Activated naive CD4-positive, alpha-beta T cell treated with anti-CD3 and anti-CD28 coated beads, Interleukin-2, amount 50 U/mL, for 72 hours (primary cell): Measurements from ENCODE around the gene BCAS3. TPM values are rescaled to one million over a fixed set of nuclear protein-coding genes. Genes with fewer than 3 reads are reported as not detected.
"Not testable (repeated sequence)": the region's sequence is repeated elsewhere in the genome, so short reads cannot be mapped to it uniquely, and the experiment has no call there.

Experiments used
- ATAC-seq, 2 donors: fragments of 150-1000 bp; cut with Tn5 transposase; 2 replicates each; pipeline ENCODE4 v1.10.0; 2021; ENCODE audit warnings: mild to moderate bottlenecking in 2 of 2, moderate library complexity in 2 of 2
- DNase-seq, 2 donors: peaks; one replicate each; pipeline ENCODE4 v3.0.0; 2021 to 2022; ENCODE audit warnings: low spot score in 2 of 2
- H3K27ac Mint-ChIP-seq, 2 donors: one replicate each; pipeline ENCODE4 v1.8.0; 2022; ENCODE audit warnings: mild to moderate bottlenecking in 2 of 2, mixed read lengths in 2 of 2
- H3K36me3 Mint-ChIP-seq, 2 donors: one replicate each; pipeline ENCODE4 v1.8.0; 2022; ENCODE audit warnings: mixed read lengths in 2 of 2
- H3K9me3 Mint-ChIP-seq, 2 donors: one replicate each; pipeline ENCODE4 v1.8.0; 2022; ENCODE audit warnings: mixed read lengths in 2 of 2
- total RNA-seq, 2 donors: library from RNA; stranded (reverse); gene quantifications; one replicate each; pipeline ENCODE4 v1.2.3, GENCODE V29; 2022

Gene BCAS3
- total RNA-seq, 2 donors from 2014 or later: 10.5 to 24.4 TPM

GRCh38 chr17:60752873-60753577 is 75.4 kb downstream of the BCAS3 start:
- Mint-ChIP-seq H3K27ac (no peak overlapping the region), H3K36me3 (no peaks in the 10 kb centered on the region), H3K9me3 (no peaks in the 10 kb centered on the region)
- DNase-seq: no peak
- ATAC-seq: no peak

DNA sequence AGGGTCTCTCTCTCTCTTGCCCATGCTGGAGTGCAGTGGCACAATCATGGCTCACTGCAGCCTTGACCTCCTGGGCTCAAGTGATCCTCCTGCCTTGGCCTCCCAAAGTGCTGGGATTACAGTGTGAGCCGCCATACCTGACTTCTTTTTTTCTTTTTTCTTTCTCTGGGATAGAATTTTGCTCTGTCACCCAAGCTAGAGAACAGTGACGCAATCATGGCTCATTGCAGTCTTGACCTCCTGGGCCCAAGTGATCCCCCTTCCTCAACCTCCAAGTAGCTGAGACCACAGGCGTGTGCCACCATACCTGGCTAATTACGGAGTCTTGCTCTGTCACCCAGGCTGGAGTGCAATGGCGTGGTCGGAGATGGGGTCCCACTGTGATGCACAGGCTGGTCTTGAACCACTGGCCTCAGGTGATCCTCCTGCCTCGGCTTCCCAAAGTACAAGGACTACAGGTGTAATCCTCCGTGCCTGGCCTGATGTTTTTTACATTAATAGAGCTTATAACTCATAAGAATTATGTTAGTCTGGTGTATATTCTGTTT is 76.5 kb downstream of the BCAS3 start:
- H3K9me3 Mint-ChIP-seq: no peaks in the 10 kb centered on the region
- H3K36me3 Mint-ChIP-seq: no peaks in the 10 kb centered on the region
- no peak for ATAC-seq
- no peak for DNase-seq
- no peak overlapping the region for H3K27ac Mint-ChIP-seq

GRCh38 chr17:60756798-60757197 is 79.1 kb downstream of the BCAS3 start:
- not testable (repeated sequence) for H3K27ac Mint-ChIP-seq, DNase-seq, H3K9me3 Mint-ChIP-seq, H3K36me3 Mint-ChIP-seq, ATAC-seq

GRCh38 chr17:60757437-60757836 is 79.8 kb downstream of the BCAS3 start:
- Mint-ChIP-seq H3K9me3 (peaks cover 4 to 9% of the 10 kb centered on the region in 2 donors), H3K27ac (no peak overlapping the region), H3K36me3 (peaks cover 0 to 7% of the 10 kb centered on the region in 2 donors)
- DNase-seq (no peak), ATAC-seq (no peak)

DNA sequence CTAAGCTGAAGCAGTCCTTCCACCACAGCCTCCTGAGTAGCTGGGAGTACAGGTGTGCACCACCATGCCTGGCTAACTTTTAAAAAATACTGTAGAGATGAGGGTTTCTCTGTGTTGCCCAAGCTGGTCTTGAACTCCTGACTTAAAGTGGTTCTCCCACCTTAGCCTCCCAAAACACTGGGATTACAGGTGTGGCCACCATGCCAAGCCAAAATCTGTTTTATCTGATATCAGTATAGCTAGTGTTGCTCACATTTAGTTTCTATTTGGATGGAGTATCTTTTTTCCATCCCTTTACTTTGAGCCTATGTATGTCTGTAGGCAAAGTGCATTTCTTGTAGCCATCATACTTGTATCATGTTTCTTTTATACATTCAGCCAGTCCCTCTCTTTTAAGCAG is 82.1 kb downstream of the BCAS3 start:
- H3K9me3 Mint-ChIP-seq: peaks cover 4 to 9% of the 10 kb centered on the region in 2 donors
- no peak overlapping the region for H3K27ac Mint-ChIP-seq
- peaks cover 0 to 7% of the 10 kb centered on the region in 2 donors for H3K36me3 Mint-ChIP-seq
- no peak for ATAC-seq
- no peak for DNase-seq

DNA sequence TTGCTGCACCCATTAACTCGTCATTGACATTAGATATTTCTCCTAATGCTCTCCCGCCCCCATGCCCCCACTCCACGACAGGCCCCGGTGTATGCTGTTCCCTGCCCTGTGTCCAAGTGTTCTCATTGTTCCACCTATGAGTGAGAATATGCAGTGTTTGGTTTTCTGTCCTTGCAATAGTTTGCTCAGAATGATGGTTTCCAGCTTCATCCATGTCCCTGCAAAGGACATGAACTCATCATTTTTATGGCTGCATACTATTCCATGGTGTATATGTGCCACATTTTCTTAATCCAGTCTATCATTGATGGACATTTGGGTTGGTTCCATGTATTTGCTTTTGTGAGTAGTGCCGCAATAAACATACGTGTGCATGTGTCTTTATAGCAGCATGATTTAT is 83.7 kb downstream of the BCAS3 start:
- H3K9me3 Mint-ChIP-seq: peaks cover 4 to 15% of the 10 kb centered on the region in 2 donors
- H3K27ac Mint-ChIP-seq, DNase-seq, ATAC-seq, H3K36me3 Mint-ChIP-seq: not testable (repeated sequence)

GRCh38 chr17:60766778-60767190 is 89.1 kb downstream of the BCAS3 start:
- Mint-ChIP-seq H3K27ac (no peak overlapping the region), H3K9me3 (peaks cover 0 to 6% of the 10 kb centered on the region in 2 donors), H3K36me3 (no peaks in the 10 kb centered on the region)
- DNase-seq: no peak
- ATAC-seq: no peak

GRCh38 chr17:60767744-60768308 is 90.2 kb downstream of the BCAS3 start:
- H3K9me3 Mint-ChIP-seq: peaks cover 0 to 6% of the 10 kb centered on the region in 2 donors
- ATAC-seq (no peak), DNase-seq (no peak)
- no peaks in the 10 kb centered on the region for H3K36me3 Mint-ChIP-seq
- no peak overlapping the region for H3K27ac Mint-ChIP-seq

GRCh38 chr17:60769327-60769726 is 91.7 kb downstream of the BCAS3 start:
- no peaks in the 10 kb centered on the region for H3K36me3 Mint-ChIP-seq
- H3K27ac Mint-ChIP-seq: peak overlapping the region in 1 of 2 donors; percentile 65
- H3K9me3 Mint-ChIP-seq: peaks cover 0 to 6% of the 10 kb centered on the region in 2 donors
- no peak for DNase-seq
- no peak for ATAC-seq

DNA sequence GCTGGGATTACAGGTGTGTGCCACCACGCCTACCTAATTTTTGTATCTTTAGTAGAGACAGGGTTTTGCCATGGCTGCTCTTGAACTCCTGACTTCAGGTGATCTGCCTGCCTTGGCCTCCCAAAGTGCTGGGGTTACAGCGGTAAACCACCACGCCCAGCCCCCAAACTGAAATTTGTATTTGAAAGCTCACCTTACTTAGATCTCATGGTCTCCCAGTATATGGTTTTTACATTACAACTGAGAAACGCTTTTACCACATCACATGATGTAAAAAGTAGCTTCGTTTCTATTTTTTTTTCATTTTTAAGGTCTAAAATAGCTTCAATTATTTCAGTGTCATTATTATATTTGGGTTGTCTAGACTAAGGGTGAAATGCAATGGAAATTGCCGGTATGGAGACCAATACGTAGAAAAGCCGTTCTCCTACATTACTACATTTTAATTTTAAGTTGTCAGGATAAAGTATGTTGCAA is 93.3 kb downstream of the BCAS3 start:
- DNase-seq: no peak
- H3K36me3 Mint-ChIP-seq: no peaks in the 10 kb centered on the region
- no peak overlapping the region for H3K27ac Mint-ChIP-seq
- ATAC-seq: no peak
- H3K9me3 Mint-ChIP-seq: peaks cover 0 to under 1% of the 10 kb centered on the region in 2 donors

DNA sequence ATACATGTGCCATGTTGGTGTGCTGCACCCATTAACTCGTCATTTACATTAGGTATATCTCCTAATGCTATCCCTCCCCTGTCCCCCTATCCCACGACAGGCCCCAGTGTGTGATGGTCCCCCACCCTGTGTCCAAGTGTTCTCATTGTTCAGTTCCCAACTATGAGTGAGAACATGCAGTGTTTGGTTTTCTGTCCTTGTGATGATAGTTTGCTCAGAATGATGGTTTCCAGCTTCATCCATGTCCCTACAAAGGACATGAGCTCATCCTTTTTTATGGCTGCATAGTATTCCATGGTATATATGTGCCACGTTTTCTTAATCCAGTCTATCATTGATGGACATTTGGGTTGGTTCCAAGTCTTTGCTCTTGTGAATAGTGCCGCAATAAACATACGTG is 94.0 kb downstream of the BCAS3 start:
- ATAC-seq, H3K27ac Mint-ChIP-seq, H3K9me3 Mint-ChIP-seq, DNase-seq, H3K36me3 Mint-ChIP-seq: not testable (repeated sequence)

DNA sequence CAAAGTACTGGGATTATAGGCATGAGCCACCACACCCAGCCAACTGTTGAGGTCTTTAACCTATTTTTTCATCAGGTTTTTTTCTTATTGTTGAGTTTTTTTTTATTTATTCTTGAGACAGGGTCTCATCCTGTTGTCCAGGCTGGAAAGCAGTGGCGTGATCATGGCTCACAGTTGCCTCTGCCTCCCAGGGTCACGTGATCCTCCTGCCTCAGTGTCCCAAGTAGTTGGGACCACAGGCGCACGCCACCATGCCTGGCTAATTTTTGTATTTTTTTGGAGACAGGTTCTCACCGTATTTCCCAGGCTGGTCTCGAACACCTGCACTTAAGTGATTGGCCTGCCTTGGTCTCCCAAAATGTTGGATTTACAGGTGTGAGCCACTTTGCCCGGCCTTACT is 95.9 kb downstream of the BCAS3 start:
- Mint-ChIP-seq H3K36me3 (no peaks in the 10 kb centered on the region), H3K9me3 (no peaks in the 10 kb centered on the region), H3K27ac (no peak overlapping the region)
- DNase-seq (no peak), ATAC-seq (no peak)

DNA sequence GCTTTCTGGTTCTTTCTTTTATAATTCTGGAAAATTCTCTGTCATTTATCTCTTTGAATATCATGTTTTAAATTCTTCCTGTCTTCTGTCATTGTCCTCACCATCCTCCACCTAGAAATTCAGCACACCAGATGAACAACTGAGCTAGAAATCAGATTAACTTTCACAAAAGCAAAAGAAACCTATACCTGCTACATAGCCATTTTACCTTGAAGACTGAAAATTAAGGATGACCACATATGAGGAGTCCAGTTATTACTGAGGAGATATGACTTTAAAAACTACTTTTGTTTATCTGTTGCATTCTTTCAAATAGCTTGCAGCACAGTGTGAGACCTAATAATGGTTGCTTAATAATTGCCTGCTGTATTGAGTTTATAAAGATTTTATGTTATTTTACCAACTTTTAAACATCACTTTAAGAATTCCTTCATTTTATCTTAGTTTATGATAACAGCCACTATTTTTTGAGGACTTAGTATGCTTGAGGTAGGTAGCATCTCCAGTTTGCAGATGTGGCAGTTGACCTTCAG is 104.3 kb downstream of the BCAS3 start:
- no peak for ATAC-seq
- Mint-ChIP-seq H3K27ac (no peak overlapping the region), H3K36me3 (no peaks in the 10 kb centered on the region), H3K9me3 (no peaks in the 10 kb centered on the region)
- DNase-seq: no peak

GRCh38 chr17:60782742-60783141 is 105.1 kb downstream of the BCAS3 start:
- Mint-ChIP-seq H3K9me3 (no peaks in the 10 kb centered on the region), H3K27ac (no peak overlapping the region)

GRCh38 chr17:60790205-60790604 is 112.6 kb downstream of the BCAS3 start:
- DNase-seq (no peak), ATAC-seq (no peak)
- no peak overlapping the region for H3K27ac Mint-ChIP-seq
- no peaks in the 10 kb centered on the region for H3K9me3 Mint-ChIP-seq
- no peaks in the 10 kb centered on the region for H3K36me3 Mint-ChIP-seq

More at GRCh38 chr17:60782742-60783141, 105.1 kb downstream of the BCAS3 start:
- DNase-seq (no peak), ATAC-seq (no peak)
- no peaks in the 10 kb centered on the region for H3K36me3 Mint-ChIP-seq

DNA sequence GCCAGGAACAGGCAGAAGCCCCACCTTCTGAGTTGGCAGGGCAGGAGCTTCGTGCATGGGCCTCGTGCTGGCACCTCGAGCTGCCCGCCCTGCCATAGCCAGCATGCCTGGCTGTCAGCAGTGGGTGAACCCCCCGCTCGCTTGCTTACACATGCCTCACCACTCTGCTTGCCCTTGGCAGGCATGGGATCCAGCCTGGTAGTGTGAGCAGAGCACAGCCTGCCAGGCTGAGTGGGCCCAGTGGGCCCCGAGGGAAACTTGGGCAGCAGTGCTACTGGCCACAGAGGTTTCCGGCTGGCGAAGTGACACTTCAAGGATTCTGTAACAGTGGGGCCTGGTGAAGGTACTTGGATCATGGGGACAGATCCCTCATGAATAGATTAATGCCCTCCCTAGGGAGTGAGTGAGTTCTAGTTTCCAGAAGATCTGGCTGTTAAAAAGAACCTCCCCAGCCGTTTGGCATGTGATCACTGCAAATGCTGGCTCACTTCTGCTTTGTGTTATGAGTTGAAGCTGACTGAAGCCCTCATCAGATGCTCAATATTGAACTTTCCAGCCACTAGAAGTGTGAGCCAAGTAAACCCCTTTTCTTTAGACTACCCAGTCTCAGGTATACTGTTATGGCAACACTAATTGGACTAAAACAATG is 114.7 kb downstream of the BCAS3 start:
- peak overlapping the region in 1 of 2 donors; percentile 34 for H3K27ac Mint-ChIP-seq
- H3K9me3 Mint-ChIP-seq: no peaks in the 10 kb centered on the region
- no peaks in the 10 kb centered on the region for H3K36me3 Mint-ChIP-seq
- DNase-seq (no peak), ATAC-seq (no peak)

DNA sequence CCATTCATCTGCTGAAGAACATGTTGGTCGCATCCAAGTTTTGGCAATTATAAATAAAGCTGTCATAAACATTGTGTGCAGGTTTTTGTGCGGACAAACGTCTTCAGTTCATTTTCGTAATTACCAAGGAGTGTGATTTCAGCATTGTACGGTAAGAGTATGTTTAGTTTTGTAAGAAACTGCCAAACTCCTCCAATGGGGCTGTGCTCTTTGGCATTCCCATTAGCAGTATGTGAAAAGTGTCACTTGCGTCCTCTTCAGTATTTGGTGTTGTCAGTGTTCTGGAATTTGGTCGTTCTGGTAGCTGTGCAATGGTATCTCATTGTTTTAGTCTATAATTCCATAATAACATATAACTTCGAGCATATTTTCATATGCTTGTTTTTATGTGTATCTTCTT is 120.9 kb downstream of the BCAS3 start:
- Mint-ChIP-seq H3K27ac (no peak overlapping the region), H3K36me3 (peaks cover 0 to 4% of the 10 kb centered on the region in 2 donors), H3K9me3 (no peaks in the 10 kb centered on the region)
- DNase-seq: no peak
- ATAC-seq: no peak
